CD4-positive, CD25-positive, alpha-beta regulatory T cell (primary cell): ENCODE data around the gene RNASE7. TPM values are rescaled to one million over a fixed set of nuclear protein-coding genes. Genes with fewer than 3 reads are reported as not detected.

Experiments
- ATAC-seq, 2 donors: fragments of 150-1000 bp; cut with Tn5 transposase; one replicate each; pipeline ENCODE4 v1.10.0; 2021; ENCODE audit warnings: low read depth in 2 of 2, moderate number of reproducible peaks in 2 of 2, moderate library complexity in 1 of 2
- DNase-seq, 3 donors: peaks; one replicate each; pipeline versions ENCODE4 v3.0.0 to v3.0.0-alpha.2; 2012 to 2022; ENCODE audit warnings: mixed read lengths in 1 of 3
- H3K27ac ChIP-seq: one replicate; pipeline ENCODE4 v1.7.0; 2013; ENCODE audit warnings: mild to moderate bottlenecking, low read length; ENCODE audit not compliant: insufficient read depth, poor library complexity, severe bottlenecking
- H3K27me3 ChIP-seq: one replicate; pipeline ENCODE4 v1.7.0; 2013; ENCODE audit warnings: low read length; ENCODE audit not compliant: control insufficient read depth, insufficient read depth
- H3K36me3 ChIP-seq: one replicate; pipeline ENCODE4 v1.7.0; 2013; ENCODE audit warnings: mild to moderate bottlenecking, low read length, moderate library complexity; ENCODE audit not compliant: control insufficient read depth, insufficient read depth
- H3K4me1 ChIP-seq: 2 replicates; pipeline ENCODE4 v1.7.0; 2013; ENCODE audit warnings: mild to moderate bottlenecking, low read length; ENCODE audit not compliant: insufficient read depth, control insufficient read depth, poor library complexity, severe bottlenecking
- H3K4me3 ChIP-seq: one replicate; pipeline ENCODE4 v1.7.0; 2013; ENCODE audit warnings: low read depth, mild to moderate bottlenecking, low read length, moderate library complexity
- H3K9me3 ChIP-seq, 2 experiments: 1 replicate in 1 of 2; 2 replicates in 1 of 2; pipeline ENCODE4 v1.7.0; 2013; ENCODE audit warnings: low read length in 2 of 2, mild to moderate bottlenecking in 1 of 2, moderate library complexity in 1 of 2; ENCODE audit not compliant: control insufficient read depth in 2 of 2
- H3K27ac Mint-ChIP-seq, 3 donors: one replicate each; pipeline ENCODE4 v1.8.0; 2020 to 2022; ENCODE audit warnings: mild to moderate bottlenecking in 3 of 3, mixed read lengths in 3 of 3, moderate library complexity in 2 of 3
- H3K27me3 Mint-ChIP-seq: one replicate; pipeline ENCODE4 v1.8.0; 2022; ENCODE audit warnings: mild to moderate bottlenecking, mixed read lengths
- H3K36me3 Mint-ChIP-seq: one replicate; pipeline ENCODE4 v1.8.0; 2020; ENCODE audit warnings: mixed read lengths
- H3K4me1 Mint-ChIP-seq, 4 donors: one replicate each; pipeline ENCODE4 v1.8.0; 2020 to 2022; ENCODE audit warnings: mixed read lengths in 4 of 4, mild to moderate bottlenecking in 1 of 4
- H3K4me3 Mint-ChIP-seq, 4 donors: one replicate each; pipeline ENCODE4 v1.8.0; 2020 to 2022; ENCODE audit warnings: mild to moderate bottlenecking in 4 of 4, mixed read lengths in 4 of 4, moderate library complexity in 3 of 4
- H3K9me3 Mint-ChIP-seq, 7 donors: one replicate each; pipeline ENCODE4 v1.8.0; 2020 to 2022; ENCODE audit warnings: mixed read lengths in 7 of 7, mild to moderate bottlenecking in 3 of 7, moderate library complexity in 2 of 7
- polyA plus RNA-seq, 4 donors: library from polyadenylated mRNA; unstranded; fragments of 300-500 nt; fragmentation: Illumina TruSeq; gene quantifications; one replicate each; pipeline ENCODE4 v1.2.3, GENCODE V29; 2021
- total RNA-seq: library from RNA; stranded (reverse); gene quantifications from one replicate; pipeline ENCODE4 v1.2.3, GENCODE V29; 2022

The RNASE7 gene
- total and polyA plus RNA-seq, 5 donors from 2014 or later = not detected

DNA sequence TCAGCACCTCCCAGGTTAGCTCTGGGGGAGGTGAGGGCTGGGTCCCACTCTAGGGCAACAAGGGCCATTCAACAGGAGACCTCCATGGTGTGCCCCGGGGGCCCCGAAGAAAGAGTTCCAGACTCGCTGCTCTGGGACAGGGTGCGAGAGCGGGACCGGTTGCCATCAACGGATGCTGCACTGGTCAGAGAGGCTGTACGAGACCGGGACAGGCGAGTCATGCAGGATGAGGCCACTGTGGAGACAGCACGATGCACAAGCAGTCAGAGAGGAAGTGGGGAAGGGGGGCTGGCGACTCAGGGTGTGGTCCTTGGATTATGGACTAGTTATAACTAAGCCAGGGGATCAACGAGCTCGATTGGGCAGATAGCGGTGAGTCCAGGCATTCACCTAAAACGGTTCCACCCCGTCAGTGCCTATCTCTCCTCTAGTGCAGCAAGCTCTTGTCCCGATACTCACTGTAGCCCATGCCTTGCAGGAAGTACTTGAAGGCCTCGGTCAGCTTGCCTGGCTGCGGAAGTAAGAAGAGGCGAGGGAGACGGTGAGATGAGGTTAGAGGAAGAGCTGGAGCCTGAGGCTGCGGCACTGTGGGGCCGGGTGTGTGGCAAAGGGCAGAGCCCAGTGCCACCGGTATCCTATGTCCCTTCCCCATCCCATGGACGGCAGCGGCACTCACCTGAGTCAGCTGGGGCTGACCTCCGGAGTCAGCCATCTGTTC, 24.5 kb upstream of the RNASE7 start:
- Histone ChIP-seq H3K36me3 (peaks cover 9% of the 10 kb centered on the region), H3K27me3 (peaks cover 7% of the 10 kb centered on the region), H3K4me1 (no peaks in the 10 kb centered on the region), H3K27ac (no peak overlapping the region), H3K9me3 (no peaks in the 10 kb centered on the region), H3K4me3 (no peak overlapping the region)
- Mint-ChIP-seq H3K9me3 (no peaks in the 10 kb centered on the region), H3K27ac (no peak overlapping the region), H3K27me3 (peaks cover 15% of the 10 kb centered on the region), H3K4me3 (no peak overlapping the region), H3K36me3 (peaks cover 35% of the 10 kb centered on the region), H3K4me1 (peaks cover 0 to 9% (median 1%) of the 10 kb centered on the region in 4 donors)
- ATAC-seq (no peak), DNase-seq (no peak)

DNA sequence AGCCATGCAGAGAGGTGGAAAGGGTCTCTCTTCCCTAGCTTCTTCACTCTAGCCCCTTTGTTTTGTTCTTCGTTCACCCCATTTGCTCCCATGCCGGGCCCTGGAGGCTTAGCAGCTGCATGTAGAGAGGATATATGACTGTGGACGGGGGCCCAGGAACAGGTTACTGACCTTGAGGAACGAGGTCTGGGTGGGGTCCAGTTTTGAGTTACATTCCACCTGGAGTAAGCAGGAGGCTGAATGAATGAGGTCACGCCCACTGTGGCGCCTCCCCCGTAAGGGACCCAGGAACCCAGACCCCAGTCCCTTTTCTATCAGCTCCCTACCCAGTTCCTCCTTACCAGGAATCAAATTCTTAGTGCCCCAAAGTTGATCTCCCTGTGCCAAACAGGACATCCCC, 23.9 kb upstream of the RNASE7 start:
- Mint-ChIP-seq H3K27ac (no peak overlapping the region), H3K36me3 (peaks cover 38% of the 10 kb centered on the region), H3K4me1 (peaks cover 0 to 15% (median 5%) of the 10 kb centered on the region in 4 donors), H3K9me3 (no peaks in the 10 kb centered on the region), H3K4me3 (no peak overlapping the region), H3K27me3 (peaks cover 17% of the 10 kb centered on the region)
- H3K4me3 ChIP-seq = no peak overlapping the region
- ATAC-seq = no peak
- peaks cover 9% of the 10 kb centered on the region for H3K36me3 ChIP-seq
- DNase-seq = no peak
- H3K9me3 ChIP-seq = no peaks in the 10 kb centered on the region
- no peak overlapping the region for H3K27ac ChIP-seq
- peaks cover under 1% of the 10 kb centered on the region for H3K4me1 ChIP-seq
- H3K27me3 ChIP-seq = peaks cover 6% of the 10 kb centered on the region

DNA sequence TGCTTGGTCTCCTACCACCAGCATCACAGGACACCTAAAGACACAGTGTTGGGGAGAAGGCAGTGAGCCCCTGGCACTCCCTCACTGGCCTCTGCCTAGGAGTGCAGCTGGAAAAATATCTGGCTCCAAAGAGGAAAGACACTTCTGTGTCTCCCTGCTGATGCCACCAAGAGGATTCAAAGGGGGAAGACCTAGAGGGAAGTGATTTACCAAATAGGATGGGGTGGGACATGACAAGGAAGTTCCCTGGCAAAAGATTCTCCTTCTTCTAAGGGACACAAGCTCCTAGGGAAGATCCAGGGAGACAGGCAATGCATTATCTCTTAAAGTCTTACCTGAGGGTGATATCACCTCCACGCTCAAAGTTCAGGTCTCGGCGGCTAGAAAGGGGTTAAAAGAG, 23.4 kb upstream of the RNASE7 start:
- Mint-ChIP-seq H3K27ac (no peak overlapping the region), H3K9me3 (no peaks in the 10 kb centered on the region)
- no peak for ATAC-seq

DNA sequence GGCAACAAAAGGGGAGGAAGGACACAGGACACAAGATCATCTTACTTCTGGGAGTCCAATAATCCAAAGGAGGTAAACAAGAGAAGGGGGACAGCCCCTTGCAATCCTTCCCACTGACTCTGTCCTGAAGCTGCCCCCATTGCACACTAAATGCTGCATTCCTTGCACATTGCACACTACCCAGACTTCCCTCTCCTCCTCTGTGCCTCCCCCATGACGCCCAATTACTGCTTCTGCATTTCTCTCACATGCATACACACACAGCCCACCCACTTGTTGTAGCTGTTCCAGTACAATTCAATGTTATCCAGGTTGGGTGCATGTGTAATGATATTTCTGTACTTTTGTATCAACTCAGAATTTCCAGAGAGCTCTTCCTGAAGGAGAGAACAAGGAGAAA, 22.8 kb upstream of the RNASE7 start:
- Histone ChIP-seq H3K27me3 (peaks cover 3% of the 10 kb centered on the region), H3K4me3 (no peak overlapping the region), H3K4me1 (peaks cover 11% of the 10 kb centered on the region), H3K27ac (no peak overlapping the region), H3K9me3 (no peaks in the 10 kb centered on the region), H3K36me3 (peaks cover 9% of the 10 kb centered on the region)
- ATAC-seq (no peak), DNase-seq (no peak)
- peaks cover 0 to 26% (median 11%) of the 10 kb centered on the region in 4 donors for H3K4me1 Mint-ChIP-seq
- peaks cover 38% of the 10 kb centered on the region for H3K36me3 Mint-ChIP-seq
- no peaks in the 10 kb centered on the region for H3K9me3 Mint-ChIP-seq
- peaks cover 22% of the 10 kb centered on the region for H3K27me3 Mint-ChIP-seq
- no peak overlapping the region for H3K27ac Mint-ChIP-seq
- no peak overlapping the region for H3K4me3 Mint-ChIP-seq

More for the DNA sequence above, 23.4 kb upstream of the RNASE7 start:
- Mint-ChIP-seq H3K36me3 (peaks cover 38% of the 10 kb centered on the region), H3K4me1 (peaks cover 0 to 20% (median 6%) of the 10 kb centered on the region in 4 donors), H3K4me3 (no peak overlapping the region), H3K27me3 (peaks cover 18% of the 10 kb centered on the region)
- Histone ChIP-seq H3K27ac (no peak overlapping the region), H3K36me3 (peaks cover 9% of the 10 kb centered on the region), H3K27me3 (peaks cover 6% of the 10 kb centered on the region), H3K9me3 (no peaks in the 10 kb centered on the region), H3K4me3 (no peak overlapping the region), H3K4me1 (peaks cover 5% of the 10 kb centered on the region)
- DNase-seq = no peak

DNA sequence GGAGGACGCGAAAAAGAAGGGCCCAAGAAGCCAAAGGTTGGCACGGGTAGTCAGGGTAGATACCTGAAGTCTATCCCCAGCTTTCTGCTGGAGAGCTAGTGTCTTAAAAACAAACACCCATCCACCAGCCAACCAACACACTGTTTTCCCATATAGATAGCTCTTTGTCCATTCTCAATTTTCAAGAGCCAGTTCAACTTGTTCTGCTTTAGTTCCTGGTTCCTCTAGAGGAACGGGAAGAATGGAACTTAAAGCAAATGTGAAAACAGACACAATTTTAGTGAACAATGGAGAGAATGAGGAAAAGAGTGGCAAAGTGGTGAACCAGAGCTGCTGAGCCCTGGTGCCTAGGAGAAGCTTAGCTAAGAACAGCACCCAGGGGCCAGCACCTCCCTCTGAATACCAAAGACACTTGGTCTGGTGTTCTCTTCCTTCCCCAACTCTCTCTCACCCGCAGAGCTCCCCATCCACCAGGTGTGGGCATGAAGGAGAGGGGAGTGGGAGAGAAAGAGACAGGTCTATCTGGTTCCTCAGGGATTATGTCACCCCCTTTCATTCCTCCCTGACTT, 21.1 kb upstream of the RNASE7 start:
- Mint-ChIP-seq H3K36me3 (peaks cover 38% of the 10 kb centered on the region), H3K4me3 (peak overlapping the region in 2 of 4 donors; percentile 58 to 75), H3K4me1 (peaks cover 0 to 28% (median 12%) of the 10 kb centered on the region in 4 donors), H3K27ac (peak overlapping the region in 1 of 3 donors; percentile 1), H3K9me3 (no peaks in the 10 kb centered on the region), H3K27me3 (peaks cover 21% of the 10 kb centered on the region)
- DNase-seq (no peak), ATAC-seq (no peak)
- H3K4me3 ChIP-seq = no peak overlapping the region
- no peak overlapping the region for H3K27ac ChIP-seq
- H3K9me3 ChIP-seq = no peaks in the 10 kb centered on the region
- peaks cover 3% of the 10 kb centered on the region for H3K27me3 ChIP-seq
- H3K4me1 ChIP-seq = peaks cover 20% of the 10 kb centered on the region
- peaks cover 9% of the 10 kb centered on the region for H3K36me3 ChIP-seq

DNA sequence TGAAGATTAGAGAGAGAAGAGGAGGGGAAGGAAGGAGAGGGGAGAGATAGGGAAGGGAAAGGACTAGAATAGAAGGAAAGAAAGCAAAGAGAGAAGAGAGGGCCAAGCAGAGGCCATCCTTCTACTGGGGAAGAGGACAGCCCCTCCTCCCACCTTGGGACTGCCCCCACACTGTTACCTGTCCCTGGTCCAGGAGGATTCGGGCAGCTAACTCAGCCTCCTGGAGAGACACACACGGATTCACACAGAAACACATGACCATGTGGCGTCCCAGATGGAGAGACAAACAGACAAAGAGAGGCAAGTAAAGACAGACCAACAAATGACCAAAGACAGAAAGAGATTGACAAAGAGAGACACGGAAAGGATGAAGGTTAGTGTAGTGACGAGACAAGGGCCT, 19.5 kb upstream of the RNASE7 start:
- Histone ChIP-seq H3K36me3 (peaks cover 9% of the 10 kb centered on the region), H3K4me3 (no peak overlapping the region), H3K4me1 (peaks cover 20% of the 10 kb centered on the region), H3K27ac (no peak overlapping the region), H3K9me3 (no peaks in the 10 kb centered on the region), H3K27me3 (peaks cover 3% of the 10 kb centered on the region)
- Mint-ChIP-seq H3K4me3 (peak overlapping the region; percentile 61 to 86 (median 74)), H3K27me3 (peaks cover 21% of the 10 kb centered on the region), H3K27ac (peak overlapping the region in 1 of 3 donors; percentile 31), H3K36me3 (peaks cover 29% of the 10 kb centered on the region), H3K4me1 (peaks cover 0 to 32% (median 12%) of the 10 kb centered on the region in 4 donors), H3K9me3 (no peaks in the 10 kb centered on the region)
- DNase-seq = no peak
- no peak for ATAC-seq

DNA sequence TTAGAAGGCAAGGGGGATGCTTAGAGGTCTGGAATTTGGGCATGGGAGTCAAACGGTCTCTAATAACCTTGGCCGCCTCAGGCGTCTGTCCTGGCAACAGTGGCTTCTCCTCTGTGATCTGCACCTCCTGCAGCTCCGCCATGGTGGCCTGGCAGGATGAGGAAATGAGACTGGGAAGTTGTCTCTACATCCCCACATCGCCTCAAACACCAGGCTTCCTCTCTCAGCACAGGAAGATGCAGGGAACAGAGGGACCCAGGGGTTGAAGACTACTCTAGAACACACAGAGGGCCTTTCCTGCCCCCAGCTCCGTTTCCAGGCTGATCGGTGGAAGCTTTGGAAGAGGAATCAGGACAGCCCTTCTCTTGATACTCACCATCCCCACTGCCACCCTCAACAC, 19.0 kb upstream of the RNASE7 start:
- peaks cover 6% of the 10 kb centered on the region for H3K36me3 ChIP-seq
- peaks cover 29% of the 10 kb centered on the region for H3K36me3 Mint-ChIP-seq
- H3K4me1 Mint-ChIP-seq = peaks cover 0 to 32% (median 12%) of the 10 kb centered on the region in 4 donors
- no peak for DNase-seq
- H3K27ac Mint-ChIP-seq = peak overlapping the region in 2 of 3 donors; percentile 31 to 72
- H3K27me3 Mint-ChIP-seq = peaks cover 21% of the 10 kb centered on the region
- no peak overlapping the region for H3K27ac ChIP-seq
- no peaks in the 10 kb centered on the region for H3K9me3 ChIP-seq
- peak overlapping the region; percentile 65 to 94 (median 84) for H3K4me3 Mint-ChIP-seq
- no peak overlapping the region for H3K4me3 ChIP-seq
- no peaks in the 10 kb centered on the region for H3K9me3 Mint-ChIP-seq
- ATAC-seq = no peak
- peaks cover 3% of the 10 kb centered on the region for H3K27me3 ChIP-seq
- H3K4me1 ChIP-seq = peaks cover 20% of the 10 kb centered on the region
